Measurements from ENCODE around the gene PRDM7.
"Not testable (repeated sequence)": the region's sequence is repeated elsewhere in the genome, so short reads cannot be mapped to it uniquely, and the experiment has no call there.

Gene PRDM7

GRCh38 chr16:90077240-90077756 is at the start of gene PRDM7:
Gene PRDM7, minus strand, starts transcription at chr16:90077331. Its CDS starts 1,421 bp downstream, at chr16:90075910.
- peak; percentile 88 for DNase-seq (ENCODE audit: low read depth in 2 of 2)

- not testable (repeated sequence) for DNase-seq (ENCODE audit: low read depth in 2 of 2)
Measured at GRCh38 chr16:90121846-90122245, 44.7 kb upstream of the PRDM7 start.

- not testable (repeated sequence) for DNase-seq (ENCODE audit: low read depth in 2 of 2)
Measured at GRCh38 chr16:90107617-90108016, 30.5 kb upstream of the PRDM7 start.

GRCh38 chr16:90107060-90107459 is 29.9 kb upstream of the PRDM7 start:
- DNase-seq (ENCODE audit: low read depth in 2 of 2), result not testable (repeated sequence)

DNA sequence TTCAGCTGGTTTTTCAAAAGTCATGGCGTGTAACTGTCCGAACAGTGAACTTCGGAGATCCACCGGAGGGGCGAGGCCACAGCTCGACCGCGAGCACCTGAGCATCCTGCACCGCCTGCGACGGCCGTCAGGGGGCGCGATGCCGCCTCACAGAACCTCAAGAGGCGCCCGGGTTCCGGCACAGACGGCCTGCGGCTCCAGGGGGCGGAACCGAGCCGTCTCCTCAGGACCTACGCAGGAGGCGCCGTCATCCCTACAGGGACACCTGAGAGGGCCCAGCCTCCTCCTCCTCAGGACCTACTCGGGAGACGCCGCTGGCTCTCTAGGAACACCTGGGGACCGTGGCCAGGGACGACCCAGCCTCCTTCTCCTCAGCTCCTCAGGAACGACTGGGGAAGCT is 29.1 kb upstream of the PRDM7 start:
- peak; percentile 13 to 43 for DNase-seq (ENCODE audit: low read depth in 2 of 2)

- DNase-seq (ENCODE audit: low read depth in 2 of 2), result not testable (repeated sequence)
Measured at GRCh38 chr16:90104725-90105124, 27.6 kb upstream of the PRDM7 start.

DNA sequence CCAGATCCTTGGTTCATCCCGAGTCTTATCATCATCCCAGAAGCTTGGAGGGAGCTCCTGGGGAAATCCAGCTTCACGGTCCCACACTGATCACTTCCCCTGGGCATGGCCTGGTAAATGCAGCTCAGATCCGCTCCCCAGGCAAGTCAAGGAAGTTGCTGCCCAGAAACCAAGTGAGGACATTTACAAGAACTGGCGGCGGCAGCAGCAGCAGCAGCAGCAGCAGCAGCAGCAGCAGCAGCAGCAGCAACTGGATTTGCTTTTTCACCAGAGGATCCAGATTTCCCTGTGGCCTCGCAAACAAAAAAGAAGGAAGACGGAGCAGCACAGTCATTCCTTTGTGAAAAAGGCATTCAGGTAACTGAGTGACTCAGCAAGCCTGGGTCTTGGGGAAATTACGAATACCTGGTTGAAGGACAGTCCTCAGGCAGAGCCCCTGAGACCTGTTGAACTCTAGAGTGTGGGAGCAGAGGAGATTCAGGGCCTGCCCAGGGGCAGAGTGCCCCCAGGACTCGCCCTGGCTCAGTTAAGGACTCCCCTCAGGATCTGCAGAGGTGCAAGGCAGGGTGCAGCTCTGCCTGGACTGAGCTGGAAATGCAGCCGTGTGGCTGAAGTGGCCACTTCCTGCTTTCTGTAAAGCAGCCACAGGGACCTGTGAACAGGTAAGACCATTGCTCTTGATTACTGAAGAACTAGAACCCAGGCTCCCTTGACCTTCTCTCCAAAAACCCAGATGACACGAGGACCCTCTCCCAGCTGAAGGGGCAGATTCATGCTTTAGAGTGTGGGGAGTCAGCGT is 25.2 kb upstream of the PRDM7 start:
- not testable (repeated sequence) for DNase-seq (ENCODE audit: low read depth in 2 of 2)

- DNase-seq (ENCODE audit: low read depth in 2 of 2), result not testable (repeated sequence)
Measured at GRCh38 chr16:90101332-90101731, 24.2 kb upstream of the PRDM7 start.

DNA sequence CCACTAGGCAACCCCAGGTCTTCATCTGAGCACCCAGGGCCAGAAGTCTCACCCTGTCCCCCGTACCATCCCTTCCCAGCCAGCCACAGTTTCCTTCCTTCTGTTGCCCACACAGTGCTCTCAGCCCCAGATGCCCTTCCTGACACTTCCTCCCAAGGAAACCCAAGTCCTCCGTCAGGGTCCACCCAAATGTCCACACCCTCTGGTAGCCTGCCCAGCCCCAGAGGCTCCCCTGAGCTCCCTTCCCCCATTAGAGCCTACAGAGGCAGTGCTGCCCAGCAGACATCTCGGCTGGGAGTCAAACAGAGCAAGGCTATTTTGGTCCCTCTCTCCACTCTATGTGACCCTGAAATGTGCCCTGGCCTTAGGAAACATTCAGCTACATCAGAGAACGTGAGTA is 23.7 kb upstream of the PRDM7 start:
- DNase-seq (ENCODE audit: low read depth in 2 of 2), result not testable (repeated sequence)

DNA sequence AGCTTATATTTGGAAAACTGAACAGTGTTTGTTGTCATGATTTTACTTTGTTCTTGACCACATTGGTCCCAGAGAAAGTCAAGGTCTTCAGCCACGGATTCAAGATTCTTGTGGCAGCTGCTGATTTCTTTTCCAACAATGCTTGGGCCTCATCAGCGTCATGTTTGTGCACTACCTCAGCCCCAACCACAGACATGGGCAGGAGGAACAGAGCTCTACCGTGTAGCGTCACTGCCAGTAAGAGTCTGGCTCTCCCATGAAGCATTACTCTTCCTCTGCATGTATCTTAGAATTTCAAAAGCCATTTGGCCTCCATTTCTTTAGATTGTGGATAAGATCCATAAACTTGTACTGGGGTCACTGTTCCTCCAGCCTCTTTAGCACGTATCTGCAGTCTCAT is 23.1 kb upstream of the PRDM7 start:
- DNase-seq (ENCODE audit: low read depth in 2 of 2), result not testable (repeated sequence)

- not testable (repeated sequence) for DNase-seq (ENCODE audit: low read depth in 2 of 2)
Measured at GRCh38 chr16:90098936-90099335, 21.8 kb upstream of the PRDM7 start.

- DNase-seq (ENCODE audit: low read depth in 2 of 2), result not testable (repeated sequence)
Measured at GRCh38 chr16:90097010-90097684, 20.0 kb upstream of the PRDM7 start.

DNA sequence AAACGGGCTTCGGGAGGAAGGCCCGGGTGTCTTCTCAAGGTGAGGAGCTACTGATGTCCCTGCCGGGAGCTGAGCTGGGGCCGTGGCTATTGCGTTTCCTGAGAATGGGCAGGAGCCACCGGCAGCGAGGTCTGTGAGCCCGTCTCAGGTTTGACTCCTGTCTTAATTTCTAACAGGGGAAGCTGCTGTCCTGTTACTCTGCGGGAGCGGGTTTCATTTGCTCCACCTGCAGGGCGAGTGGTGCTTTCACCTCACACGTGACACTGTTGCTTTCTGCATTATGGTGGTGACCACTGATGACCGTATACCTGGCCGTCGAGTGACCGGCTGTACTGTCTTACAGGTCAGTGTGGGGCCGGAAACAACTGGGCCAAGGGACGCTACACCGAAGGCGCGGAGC is 17.7 kb upstream of the PRDM7 start:
- not testable (repeated sequence) for DNase-seq (ENCODE audit: low read depth in 2 of 2)

GRCh38 chr16:90094296-90094695 is 17.2 kb upstream of the PRDM7 start:
- DNase-seq (ENCODE audit: low read depth in 2 of 2), result not testable (repeated sequence)

DNA sequence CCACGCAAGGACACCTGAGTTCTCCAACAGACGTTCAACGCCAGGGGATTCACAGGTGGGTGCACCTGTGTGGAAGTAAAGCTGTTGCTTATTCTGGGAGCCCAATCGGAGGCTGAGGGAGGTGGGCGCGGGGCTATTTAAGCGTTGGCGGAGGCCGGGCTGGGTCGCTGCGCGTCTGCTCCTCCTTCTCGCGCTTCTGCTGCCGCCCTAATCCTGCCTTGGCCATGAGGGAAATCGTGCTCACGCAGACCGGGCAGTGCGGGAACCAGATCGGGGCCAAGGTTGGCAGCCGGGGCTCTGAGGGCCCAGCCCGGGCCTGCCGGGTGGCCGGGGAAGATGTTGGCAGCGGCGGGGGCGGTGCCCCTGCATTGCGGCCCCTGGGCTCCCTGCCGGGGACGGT is 16.7 kb upstream of the PRDM7 start:
- not testable (repeated sequence) for DNase-seq (ENCODE audit: low read depth in 2 of 2)

DNA sequence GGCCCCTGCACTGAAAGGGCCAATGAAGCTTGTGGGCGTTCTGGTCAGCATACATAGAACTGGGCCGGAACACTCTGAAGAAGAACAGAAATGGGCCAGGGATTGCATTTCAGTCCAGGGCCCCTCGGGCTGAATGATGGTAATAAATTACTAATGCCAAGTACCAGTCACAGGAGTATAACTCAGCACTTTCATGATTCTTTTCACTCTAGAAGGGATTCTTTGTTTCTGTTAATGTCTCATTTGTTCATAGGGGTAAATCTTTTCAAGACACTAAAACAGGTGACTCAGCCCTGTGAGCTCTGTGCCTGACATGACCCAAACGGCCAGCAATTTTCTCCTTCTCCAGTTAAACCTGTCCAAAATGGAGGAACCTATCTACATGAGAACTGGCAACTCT is 15.7 kb upstream of the PRDM7 start:
- DNase-seq (ENCODE audit: low read depth in 2 of 2), result not testable (repeated sequence)

DNA sequence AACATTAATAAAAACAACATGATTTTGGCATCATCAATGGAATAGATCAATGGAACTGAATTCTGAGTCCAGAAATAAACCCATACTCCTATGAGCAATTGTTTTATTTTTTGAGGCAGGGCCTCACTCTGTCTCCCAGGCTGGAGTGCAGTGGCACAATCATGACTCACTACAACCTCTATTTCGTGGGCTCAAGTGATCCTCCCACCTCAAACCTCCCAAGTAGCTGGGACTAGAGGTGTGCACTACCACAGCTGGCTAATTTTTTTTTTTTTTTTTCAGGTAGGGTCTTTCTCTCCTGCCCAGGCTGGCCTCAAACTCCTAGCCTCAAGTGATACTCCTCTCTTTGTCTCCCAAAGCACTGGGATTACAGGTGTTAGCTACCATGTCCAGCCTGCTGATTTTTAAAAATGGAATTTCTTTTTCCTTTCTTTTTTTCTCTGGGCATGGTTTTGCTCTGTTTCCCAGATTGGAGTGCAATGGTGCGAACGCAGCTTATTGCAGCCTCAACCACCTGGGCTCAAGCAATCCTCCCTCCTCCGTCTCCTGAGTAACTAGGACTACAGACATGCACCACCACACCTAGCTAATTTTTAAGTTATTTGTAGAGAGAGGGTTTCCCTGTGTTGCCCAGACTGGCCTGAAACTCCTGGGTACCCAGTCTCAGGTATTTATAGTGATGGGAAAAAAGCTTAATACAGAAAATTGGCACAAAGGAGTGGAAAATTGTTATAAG is 7.3 kb upstream of the PRDM7 start:
- no peak for DNase-seq (ENCODE audit: low read depth in 2 of 2)

GRCh38 chr16:90083139-90083538 is 6.0 kb upstream of the PRDM7 start:
- DNase-seq (ENCODE audit: low read depth in 2 of 2), result no peak

GRCh38 chr16:90081606-90081970 is 4.5 kb upstream of the PRDM7 start:
- DNase-seq (ENCODE audit: low read depth in 2 of 2), result no peak

DNA sequence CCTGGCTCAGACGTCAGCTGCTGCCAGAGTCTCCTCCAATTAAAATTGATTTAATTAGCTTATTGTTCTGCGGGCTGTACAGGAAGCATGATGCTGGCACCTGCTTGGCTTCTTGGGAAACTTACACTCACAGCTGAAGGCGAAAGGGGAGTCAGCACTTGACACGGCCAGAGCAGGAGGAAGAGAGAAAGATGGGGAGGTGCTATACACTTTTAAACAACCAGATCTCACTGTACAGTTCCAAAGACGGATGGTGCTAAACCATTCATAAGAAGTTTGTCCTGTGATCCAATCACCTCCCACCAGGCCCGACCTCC is 1.4 kb upstream of the PRDM7 start:
- DNase-seq (ENCODE audit: low read depth in 2 of 2), result no peak

- DNase-seq (ENCODE audit: low read depth in 2 of 2), result no peak
Measured at GRCh38 chr16:90077757-90078578, 837 bp upstream of the PRDM7 start.
